Ishikawa (cell line): ENCODE data around the gene MRE11.

Experiments
- CREB1 ChIP-seq: IDR thresholded peaks from 2 replicates; pipeline ENCODE4 v1.6.1; 2012; ENCODE audit warnings: low read depth
- EGR1 ChIP-seq: IDR thresholded peaks from 2 replicates; pipeline ENCODE4 v1.6.1; 2012
- EP300 ChIP-seq: IDR thresholded peaks from 2 replicates; pipeline ENCODE4 v1.6.1; 2012; ENCODE audit warnings: borderline replicate concordance
- FOXM1 ChIP-seq: IDR thresholded peaks from 2 replicates; pipeline ENCODE4 v1.6.1; 2012; ENCODE audit warnings: low read depth, borderline replicate concordance
- NFIC ChIP-seq: IDR thresholded peaks from 2 replicates; pipeline ENCODE4 v1.6.1; 2012
- RAD21 ChIP-seq: IDR thresholded peaks from 2 replicates; pipeline ENCODE4 v1.6.1; 2012; ENCODE audit warnings: low read depth
- TAF1 ChIP-seq: IDR thresholded peaks from 2 replicates; pipeline ENCODE4 v1.6.1; 2012; ENCODE audit warnings: low read depth, mild to moderate bottlenecking
- YY1 ChIP-seq: IDR thresholded peaks from 2 replicates; pipeline ENCODE4 v1.6.1; 2012; ENCODE audit warnings: low read depth
- TF ChIP-seq, protein P1 (sequence below): IDR thresholded peaks from 2 replicates; pipeline ENCODE4 v1.6.1; 2012
- TF ChIP-seq, protein P2 (sequence below): IDR thresholded peaks from 2 replicates; pipeline ENCODE4 v1.6.1; 2012; ENCODE audit warnings: low read depth, mild to moderate bottlenecking

GRCh38 chr11:94401773-94402265 is 91.8 kb downstream of the MRE11 start:
- TF ChIP-seq RAD21 (no peak), YY1 (no peak), NFIC (no peak), FOXM1 (no peak), EP300 (no peak), EGR1 (no peak), TAF1 (no peak), CREB1 (no peak)
- TF ChIP-seq, protein P1, sequence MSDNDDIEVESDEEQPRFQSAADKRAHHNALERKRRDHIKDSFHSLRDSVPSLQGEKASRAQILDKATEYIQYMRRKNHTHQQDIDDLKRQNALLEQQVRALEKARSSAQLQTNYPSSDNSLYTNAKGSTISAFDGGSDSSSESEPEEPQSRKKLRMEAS = no peak
- TF ChIP-seq, protein P2, sequence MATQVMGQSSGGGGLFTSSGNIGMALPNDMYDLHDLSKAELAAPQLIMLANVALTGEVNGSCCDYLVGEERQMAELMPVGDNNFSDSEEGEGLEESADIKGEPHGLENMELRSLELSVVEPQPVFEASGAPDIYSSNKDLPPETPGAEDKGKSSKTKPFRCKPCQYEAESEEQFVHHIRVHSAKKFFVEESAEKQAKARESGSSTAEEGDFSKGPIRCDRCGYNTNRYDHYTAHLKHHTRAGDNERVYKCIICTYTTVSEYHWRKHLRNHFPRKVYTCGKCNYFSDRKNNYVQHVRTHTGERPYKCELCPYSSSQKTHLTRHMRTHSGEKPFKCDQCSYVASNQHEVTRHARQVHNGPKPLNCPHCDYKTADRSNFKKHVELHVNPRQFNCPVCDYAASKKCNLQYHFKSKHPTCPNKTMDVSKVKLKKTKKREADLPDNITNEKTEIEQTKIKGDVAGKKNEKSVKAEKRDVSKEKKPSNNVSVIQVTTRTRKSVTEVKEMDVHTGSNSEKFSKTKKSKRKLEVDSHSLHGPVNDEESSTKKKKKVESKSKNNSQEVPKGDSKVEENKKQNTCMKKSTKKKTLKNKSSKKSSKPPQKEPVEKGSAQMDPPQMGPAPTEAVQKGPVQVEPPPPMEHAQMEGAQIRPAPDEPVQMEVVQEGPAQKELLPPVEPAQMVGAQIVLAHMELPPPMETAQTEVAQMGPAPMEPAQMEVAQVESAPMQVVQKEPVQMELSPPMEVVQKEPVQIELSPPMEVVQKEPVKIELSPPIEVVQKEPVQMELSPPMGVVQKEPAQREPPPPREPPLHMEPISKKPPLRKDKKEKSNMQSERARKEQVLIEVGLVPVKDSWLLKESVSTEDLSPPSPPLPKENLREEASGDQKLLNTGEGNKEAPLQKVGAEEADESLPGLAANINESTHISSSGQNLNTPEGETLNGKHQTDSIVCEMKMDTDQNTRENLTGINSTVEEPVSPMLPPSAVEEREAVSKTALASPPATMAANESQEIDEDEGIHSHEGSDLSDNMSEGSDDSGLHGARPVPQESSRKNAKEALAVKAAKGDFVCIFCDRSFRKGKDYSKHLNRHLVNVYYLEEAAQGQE = no peak
